ENCODE data around the gene NRN1L.

The NRN1L gene

DNA sequence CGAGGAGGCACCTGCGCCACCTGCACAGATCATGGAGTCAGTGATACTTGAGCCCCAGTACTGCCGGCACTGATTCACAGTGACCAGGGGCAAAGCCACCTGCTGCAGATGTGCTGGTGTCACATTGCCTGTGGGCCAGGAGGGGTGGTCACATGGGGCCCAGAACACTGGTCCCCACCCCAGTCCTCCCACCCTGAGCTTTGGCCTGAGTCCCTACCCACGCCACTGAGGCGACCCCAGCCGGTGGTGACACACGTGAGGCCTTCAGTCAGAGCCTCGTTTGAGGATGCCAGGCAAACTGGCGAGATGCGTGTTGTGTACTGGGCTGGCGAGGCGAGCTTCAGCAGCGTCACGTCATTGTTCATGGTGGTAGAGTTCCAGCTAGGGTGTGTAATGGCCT lies 45.5 kb downstream of the NRN1L start:
- DNase-seq (ENCODE audit: low read depth) = no peak
- no peak for TF ChIP-seq CTCF (IDR thresholded peaks at IDR 0.05; ENCODE audit: insufficient read depth, low read depth, low read length, missing control alignments)
- no peak overlapping the region for H3K4me3 ChIP-seq (ENCODE audit: low read depth, low read length)

GRCh38 chr16:67930678-67931211 lies 46.1 kb downstream of the NRN1L start:
- no peak for DNase-seq (ENCODE audit: low read depth)
- no peak overlapping the region for H3K4me3 ChIP-seq (ENCODE audit: low read depth, low read length)
- no peak for TF ChIP-seq CTCF (IDR thresholded peaks at IDR 0.05; ENCODE audit: insufficient read depth, low read depth, low read length, missing control alignments)

GRCh38 chr16:67931712-67932461 lies 47.2 kb downstream of the NRN1L start, which contains the start of gene CTRL:
CTRL (minus strand) TSS chr16:67931862; CDS start chr16:67931852, 10 bp downstream.
- TF ChIP-seq CTCF (IDR thresholded peaks at IDR 0.05; ENCODE audit: insufficient read depth, low read depth, low read length, missing control alignments) = no peak
- no peak within 1 kb of the TSS for H3K4me3 ChIP-seq (ENCODE audit: low read depth, low read length)
- no peak for DNase-seq (ENCODE audit: low read depth)

DNA sequence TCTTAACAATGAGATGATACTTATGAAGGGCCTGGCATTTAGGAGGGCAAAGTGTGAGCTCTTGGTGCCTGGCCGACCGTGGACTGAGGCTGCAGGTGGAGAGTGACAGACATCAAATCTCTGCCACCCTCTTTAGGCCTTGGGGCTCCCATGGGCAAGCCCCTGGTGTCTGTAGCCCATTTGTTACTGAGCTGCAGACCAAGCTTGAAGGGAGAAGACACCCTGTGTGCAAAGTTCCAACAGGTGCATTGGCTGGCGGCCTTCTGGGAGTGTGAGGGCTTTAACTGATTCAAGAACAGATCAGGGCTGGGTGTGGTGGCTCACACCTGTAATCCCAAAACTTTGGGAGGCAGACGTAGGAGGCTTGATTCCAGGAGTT lies 47.8 kb downstream of the NRN1L start:
- no peak for TF ChIP-seq CTCF (IDR thresholded peaks at IDR 0.05; ENCODE audit: insufficient read depth, low read depth, low read length, missing control alignments)
- no peak overlapping the region for H3K4me3 ChIP-seq (ENCODE audit: low read depth, low read length)
- DNase-seq (ENCODE audit: low read depth) = no peak

DNA sequence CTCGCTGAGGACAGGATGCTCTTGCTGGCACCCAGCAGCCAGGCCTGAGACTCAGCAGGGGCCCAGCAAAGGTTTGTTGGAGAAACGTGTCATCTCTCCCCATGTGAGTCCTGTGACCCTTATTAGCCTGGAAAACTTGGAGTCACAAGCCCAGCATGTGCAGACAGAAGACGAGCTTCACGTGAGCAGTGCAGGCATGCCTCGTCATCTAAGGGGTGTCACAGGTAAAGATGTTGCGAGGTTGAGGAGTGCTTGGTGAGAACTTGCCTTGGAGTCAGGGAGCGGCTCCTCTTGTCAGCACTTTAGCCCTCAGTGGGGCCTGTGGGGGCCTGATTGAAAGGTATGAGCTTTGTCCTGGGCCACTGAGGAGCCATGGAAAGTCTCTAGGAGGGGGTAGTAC lies 49.1 kb downstream of the NRN1L start:
- no peak overlapping the region for H3K4me3 ChIP-seq (ENCODE audit: low read depth, low read length)
- no peak for TF ChIP-seq CTCF (IDR thresholded peaks at IDR 0.05; ENCODE audit: insufficient read depth, low read depth, low read length, missing control alignments)
- DNase-seq (ENCODE audit: low read depth) = no peak

- TF ChIP-seq CTCF (IDR thresholded peaks at IDR 0.05; ENCODE audit: insufficient read depth, low read depth, low read length, missing control alignments) = no peak
- peak overlapping the region; percentile 88 for H3K4me3 ChIP-seq (ENCODE audit: low read depth, low read length)
- DNase-seq (ENCODE audit: low read depth) = no peak
Observed at GRCh38 chr16:67934306-67935100, 49.8 kb downstream of the NRN1L start.

Measured in GM12865 (cell line).